GM19238 (cell line): Measurements from ENCODE around the gene RBM33.
"Not testable (repeated sequence)": the region's sequence is repeated elsewhere in the genome, so short reads cannot be mapped to it uniquely, and the experiment has no call there.

ENCODE experiments used
- DNase-seq: peaks from one replicate; pipeline ENCODE4 v3.0.0; 2011; ENCODE audit warnings: low spot score; ENCODE audit not compliant: insufficient read length

RBM33 gene

GRCh38 chr7:155662343-155663043, 18.0 kb downstream of the RBM33 start:
- no peak for DNase-seq

DNA sequence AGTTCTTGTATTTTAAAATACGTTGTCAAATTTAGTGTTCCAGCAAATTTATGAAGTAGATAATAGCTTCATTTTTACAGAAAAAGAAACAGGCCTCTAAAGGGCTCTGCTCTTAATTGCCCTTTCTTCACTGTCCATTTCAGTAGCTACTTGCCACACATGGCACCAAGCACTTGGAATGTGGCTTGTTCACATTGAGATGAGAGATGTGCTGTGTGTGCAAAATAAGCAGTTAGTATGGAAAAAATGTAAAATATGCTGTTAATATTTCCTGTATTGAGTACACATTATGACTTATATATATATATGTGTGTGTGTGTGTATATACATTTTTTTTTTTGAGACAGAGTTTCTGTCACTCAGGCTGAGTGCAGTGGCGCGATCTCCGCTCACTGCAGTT, 19.5 kb downstream of the RBM33 start:
- DNase-seq = no peak

DNA sequence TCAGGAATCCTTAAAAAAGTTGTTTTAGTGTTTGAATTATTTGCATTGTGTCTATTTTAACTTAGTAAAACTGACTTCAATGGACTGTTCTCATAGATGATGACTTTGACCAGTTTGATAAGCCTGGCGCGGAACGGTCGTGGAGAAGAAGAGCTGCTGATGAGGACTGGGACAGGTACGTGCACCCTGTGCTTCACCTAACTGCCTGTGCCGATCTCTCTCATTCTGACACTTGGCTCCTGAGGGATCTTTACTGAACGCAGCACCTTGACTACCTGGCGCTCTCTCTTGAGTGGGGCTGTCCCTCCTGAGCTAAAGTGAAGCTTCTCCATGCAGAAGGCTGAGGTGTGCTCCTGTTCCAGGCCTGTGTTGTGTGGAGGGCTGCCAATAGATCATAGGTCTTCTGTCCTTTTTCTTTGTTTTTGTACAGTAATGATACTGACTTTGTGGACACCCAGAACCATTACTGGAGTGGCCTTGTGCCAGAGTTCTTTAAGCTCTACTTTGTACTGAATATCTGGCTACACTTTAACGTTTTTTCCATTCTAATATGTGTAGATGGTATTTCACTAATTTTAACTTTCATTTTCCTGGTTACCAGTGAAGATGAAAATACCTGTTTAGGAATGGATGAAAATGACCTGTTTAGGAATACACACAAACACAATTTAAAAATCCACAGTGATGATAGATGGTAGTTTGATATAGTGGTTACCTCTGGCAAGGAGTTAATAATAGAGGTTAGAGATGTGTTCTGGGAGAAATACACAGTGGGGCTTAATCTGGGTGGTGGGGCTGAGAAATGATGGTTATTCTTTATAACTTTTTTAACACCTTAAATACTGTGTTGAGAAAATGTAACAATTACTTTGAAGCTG, 20.9 kb downstream of the RBM33 start:
- no peak for DNase-seq

- no peak for DNase-seq
Observed at GRCh38 chr7:155665957-155666287, 21.5 kb downstream of the RBM33 start.

GRCh38 chr7:155667241-155667829, 22.9 kb downstream of the RBM33 start:
- DNase-seq = no peak

- DNase-seq = no peak
Observed at GRCh38 chr7:155669717-155670505, 25.4 kb downstream of the RBM33 start.

- no peak for DNase-seq
Observed at GRCh38 chr7:155670521-155670920, 26.1 kb downstream of the RBM33 start.

- no peak for DNase-seq
Observed at GRCh38 chr7:155674556-155674955, 30.1 kb downstream of the RBM33 start.

DNA sequence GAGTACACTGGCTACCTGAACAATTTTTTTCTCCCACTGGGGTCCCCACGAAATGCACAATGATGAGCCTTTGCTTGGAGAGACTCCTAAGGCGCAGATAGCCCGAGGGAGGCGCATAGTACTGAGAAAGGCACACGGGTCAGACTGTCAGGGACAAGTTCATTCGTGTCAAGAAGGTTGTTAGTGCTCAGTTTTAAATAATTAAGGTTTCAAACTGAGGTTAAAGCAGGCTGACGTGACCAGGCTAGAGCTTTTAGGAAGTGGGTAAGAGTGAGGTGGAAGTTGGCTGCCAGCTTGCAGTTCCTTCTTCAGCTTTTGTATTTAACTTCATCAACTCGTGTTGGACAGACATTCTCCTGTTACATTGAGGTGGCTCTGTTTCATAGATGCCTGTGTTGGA, 31.6 kb downstream of the RBM33 start:
- no peak for DNase-seq

GRCh38 chr7:155677688-155678087, 33.2 kb downstream of the RBM33 start:
- DNase-seq = no peak

GRCh38 chr7:155680124-155680523, 35.7 kb downstream of the RBM33 start:
- DNase-seq = no peak

DNA sequence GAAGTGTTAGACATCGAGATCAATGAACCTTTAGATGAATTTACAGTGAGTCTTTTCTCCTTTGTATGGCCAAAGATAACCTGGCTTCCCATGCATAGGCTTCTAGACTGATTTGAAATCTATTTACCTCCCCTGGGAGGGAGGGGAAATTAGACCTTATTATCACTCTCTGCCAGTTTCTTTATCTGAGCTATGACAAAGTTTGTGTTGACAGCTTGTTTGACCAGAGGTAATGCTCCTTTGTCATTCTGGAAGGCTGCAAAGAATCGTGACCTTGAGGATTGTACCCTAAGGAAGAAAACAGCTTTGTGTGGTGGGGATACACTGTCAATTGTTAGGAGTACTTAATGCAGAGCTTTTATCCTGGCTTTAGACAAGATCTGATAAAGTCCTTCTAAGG, 36.4 kb downstream of the RBM33 start:
- no peak for DNase-seq

GRCh38 chr7:155681663-155682062, 37.2 kb downstream of the RBM33 start:
- no peak for DNase-seq

DNA sequence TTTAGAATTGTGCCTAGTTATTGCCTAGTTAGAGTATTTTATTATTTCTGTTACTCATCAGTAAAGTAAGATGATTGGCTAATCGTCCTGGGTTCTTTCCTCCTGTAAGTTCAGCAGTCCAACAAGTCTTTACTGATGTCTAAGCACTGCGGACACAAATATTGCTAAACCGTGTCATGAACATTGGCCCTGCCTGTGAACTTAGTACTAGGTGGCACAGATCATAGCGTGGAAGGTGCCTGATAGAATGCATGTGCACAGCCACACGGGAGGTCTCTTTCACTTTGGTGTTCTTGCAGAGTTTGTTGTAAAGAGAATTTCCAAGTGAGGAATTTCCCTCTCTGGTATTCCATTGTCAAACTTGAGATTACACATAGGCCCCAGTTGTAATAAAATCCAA, 38.0 kb downstream of the RBM33 start:
- no peak for DNase-seq

GRCh38 chr7:155683098-155683497, 38.6 kb downstream of the RBM33 start:
- no peak for DNase-seq

GRCh38 chr7:155683714-155684113, 39.3 kb downstream of the RBM33 start:
- no peak for DNase-seq

DNA sequence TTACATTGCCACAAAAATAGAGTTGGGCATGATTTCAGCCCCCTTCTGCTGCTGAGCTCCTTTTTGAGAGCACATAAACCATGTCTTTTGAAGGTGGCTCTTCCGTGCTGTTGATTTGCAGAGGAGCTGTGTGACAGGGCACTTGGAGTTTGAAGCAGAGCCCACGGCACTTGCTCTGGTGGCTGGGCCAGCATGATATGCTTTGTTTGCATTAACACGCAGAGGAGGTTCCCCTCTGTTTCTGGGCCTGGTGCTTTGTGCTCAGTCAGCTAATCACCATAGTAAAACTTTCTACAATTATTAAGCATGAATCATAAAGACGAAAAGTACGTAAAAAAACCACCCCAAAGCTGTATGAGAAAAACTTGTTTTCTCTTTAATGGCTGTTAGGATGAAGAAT, 40.1 kb downstream of the RBM33 start:
- no peak for DNase-seq

- no peak for DNase-seq
Observed at GRCh38 chr7:155685070-155685790, 40.8 kb downstream of the RBM33 start.

DNA sequence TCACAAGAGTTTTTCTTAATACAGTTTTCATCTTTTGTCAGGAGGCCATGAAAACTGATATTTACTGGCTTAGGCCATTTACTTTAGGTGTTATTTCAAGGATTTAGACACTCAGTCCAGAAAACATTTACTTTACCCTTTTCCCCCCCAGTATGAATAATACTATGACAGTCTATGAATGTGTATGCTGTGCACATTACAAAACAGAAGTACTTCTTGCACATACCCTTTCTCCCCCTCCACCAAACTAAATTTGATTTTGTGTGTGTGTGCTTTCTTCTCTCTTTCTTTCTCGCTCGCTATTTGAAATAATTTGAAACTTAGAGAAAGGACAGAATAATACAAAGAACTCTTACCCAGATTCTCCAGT, 41.3 kb downstream of the RBM33 start:
- no peak for DNase-seq

DNA sequence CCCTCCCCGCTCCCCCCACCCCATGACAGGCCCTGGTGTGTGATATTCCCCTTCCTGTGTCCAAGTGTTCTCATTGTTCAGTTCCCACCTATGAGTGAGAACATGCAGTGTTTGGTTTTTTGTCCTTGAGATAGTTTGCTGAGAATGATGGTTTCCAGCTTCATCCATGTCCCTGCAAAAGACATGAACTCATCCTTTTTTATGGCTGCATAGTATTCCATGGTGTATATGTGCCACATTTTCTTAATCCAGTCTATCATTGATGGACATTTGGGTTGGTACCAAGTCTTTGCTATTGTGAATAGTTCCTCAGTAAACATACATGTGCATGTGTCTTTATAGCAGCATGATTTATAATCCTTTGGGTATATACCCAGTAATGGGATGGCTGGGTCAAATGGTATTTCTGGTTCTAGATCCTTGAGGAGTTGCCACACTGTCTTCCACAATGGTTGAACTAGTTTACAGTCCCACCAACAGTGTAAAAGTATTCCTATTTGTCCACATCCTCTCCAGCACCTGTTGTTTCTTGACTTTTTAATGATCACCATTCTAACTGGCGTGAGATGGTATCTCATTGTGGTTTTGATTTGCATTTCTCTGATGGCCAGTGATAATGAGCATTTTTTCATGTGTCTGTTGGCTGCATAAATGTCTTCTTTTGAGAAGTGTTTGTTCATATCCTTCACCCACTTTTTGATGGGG, 42.3 kb downstream of the RBM33 start:
- not testable (repeated sequence) for DNase-seq

GRCh38 chr7:155688237-155688636, 43.8 kb downstream of the RBM33 start:
- DNase-seq = not testable (repeated sequence)
